Skin epidermis (tissue), 12 donors: ENCODE measurements around the gene BTBD2.

Experiments
- H3K27ac ChIP-seq, 21 experiments: fragments of 200-600 bp; sonication (generic) in 11 of 21; one replicate each; pipeline ENCODE4 v1.5.0; 2020; ENCODE audit warnings: mild to moderate bottlenecking in 3 of 21, inconsistent platforms in 2 of 21, moderate library complexity in 2 of 21
- H3K4me3 ChIP-seq, 7 experiments: fragments of 200-600 bp; sonication (generic) in 2 of 7; one replicate each; pipeline ENCODE4 v1.5.0; 2020; ENCODE audit warnings: inconsistent platforms in 2 of 7, mild to moderate bottlenecking in 2 of 7, moderate library complexity in 1 of 7

The BTBD2 gene

DNA sequence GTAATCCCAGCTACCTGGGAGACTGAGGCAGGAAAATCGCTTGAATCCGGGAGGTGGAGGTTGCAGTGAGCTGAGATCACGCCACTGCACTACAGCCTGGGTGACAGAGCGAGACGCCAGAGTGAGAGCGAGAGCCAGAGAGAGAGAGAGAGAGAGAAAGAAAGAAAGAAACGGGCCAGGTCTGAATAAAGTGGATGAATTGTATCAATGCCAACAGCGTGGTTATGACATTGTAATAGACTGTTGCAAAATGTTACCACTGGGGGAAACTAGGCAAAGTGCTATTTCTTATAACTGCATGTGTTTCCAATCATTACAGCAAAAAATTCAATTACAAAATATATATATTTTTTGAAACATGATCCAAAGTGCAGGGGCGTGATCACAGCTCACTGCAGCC lies 11.8 kb upstream of the BTBD2 start:
- Histone ChIP-seq H3K27ac (no peak overlapping the region), H3K4me3 (no peak overlapping the region)

DNA sequence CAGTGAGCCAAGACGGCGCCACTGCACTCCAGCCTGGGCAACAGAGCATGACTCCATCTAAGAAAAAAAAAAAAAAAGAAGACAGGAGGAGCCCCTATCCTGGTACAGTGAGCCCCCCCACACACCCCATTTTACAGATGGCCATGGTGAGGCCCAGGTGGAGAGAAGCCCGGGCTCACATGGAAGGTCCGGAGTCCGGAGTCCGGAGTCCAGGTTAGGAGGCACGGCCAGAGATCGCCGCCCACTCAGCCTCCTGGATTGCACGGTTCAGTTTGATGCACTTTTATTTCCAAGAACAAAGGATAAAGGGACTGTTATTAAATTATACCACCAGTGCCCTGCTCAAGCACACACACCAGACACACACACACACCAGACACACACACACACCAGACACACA lies 11.3 kb upstream of the BTBD2 start:
- Histone ChIP-seq H3K4me3 (no peak overlapping the region), H3K27ac (no peak overlapping the region)

DNA sequence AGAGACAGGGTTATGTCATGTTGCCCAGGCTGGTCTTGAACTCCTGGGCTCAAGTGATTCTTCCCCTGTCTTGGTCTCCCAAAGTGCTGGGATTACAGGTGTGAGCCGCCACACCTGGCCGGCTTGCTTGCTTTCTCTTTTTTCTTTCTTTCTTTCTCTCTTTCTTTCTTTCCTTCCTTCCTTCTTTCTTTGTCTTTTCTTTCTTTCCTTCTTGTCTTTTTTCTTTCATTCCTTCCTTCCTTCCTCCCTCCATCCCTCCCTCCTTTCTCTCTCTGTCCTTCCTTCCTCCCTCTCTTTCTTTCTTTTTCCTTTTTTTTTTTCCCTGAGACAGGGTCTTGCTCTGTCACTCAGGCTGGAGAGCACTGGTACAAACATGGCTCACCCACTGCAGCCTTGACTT lies 6.8 kb upstream of the BTBD2 start:
- H3K27ac ChIP-seq, result no peak overlapping the region
- no peak overlapping the region for H3K4me3 ChIP-seq

DNA sequence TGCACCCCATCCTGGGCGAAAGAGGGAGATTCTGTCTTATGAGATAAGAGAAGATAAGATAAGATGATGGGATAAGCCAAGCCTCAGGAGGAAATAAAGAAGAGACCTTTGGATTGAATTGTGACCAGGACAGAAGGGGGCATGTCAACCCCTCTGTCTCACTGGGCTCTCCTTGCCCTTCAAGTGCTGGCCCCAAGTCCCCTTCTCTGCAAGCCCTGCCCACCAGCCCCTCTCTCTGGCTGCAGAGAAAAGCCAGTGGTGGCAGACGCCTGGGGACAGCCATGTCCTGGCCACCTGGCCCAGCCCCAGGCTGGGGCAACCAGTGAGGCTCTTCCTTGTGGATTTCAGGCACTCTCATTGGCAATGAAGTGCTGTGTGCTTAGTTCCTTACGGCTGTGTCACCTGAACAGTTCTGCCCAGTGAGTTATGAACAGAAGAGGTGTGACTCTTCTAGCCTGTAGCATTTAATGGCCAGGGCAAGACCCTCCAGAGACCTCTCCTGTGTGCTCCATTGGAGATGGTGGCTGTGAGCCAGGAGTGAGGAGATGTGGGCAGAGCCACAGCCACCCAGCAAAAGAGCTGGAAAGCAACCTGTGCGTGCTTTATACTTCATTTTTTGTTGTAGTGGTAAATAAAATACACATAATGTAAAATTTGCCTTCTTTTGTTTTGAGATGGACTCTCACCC lies 6.1 kb upstream of the BTBD2 start:
- Histone ChIP-seq H3K4me3 (no peak overlapping the region), H3K27ac (no peak overlapping the region)

DNA sequence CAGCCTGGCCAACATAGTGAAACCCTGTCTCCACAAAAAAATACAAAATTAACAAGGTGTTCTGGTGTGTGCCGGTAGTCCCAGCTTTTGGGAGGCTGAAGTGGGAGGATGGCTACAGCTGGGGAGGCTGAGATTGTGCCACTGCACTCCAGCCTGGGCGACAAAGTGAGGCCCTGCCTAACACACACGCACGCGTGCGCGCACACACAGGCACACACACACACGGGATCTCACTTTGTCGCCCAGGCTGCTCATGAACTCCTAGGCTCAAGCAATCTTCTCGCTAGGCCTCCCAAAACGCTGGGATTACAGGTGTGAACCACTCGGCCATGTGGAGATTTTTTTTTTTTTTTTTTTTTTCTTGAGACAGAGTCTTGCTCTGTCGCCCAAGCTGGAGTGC lies 3.2 kb upstream of the BTBD2 start:
- H3K4me3 ChIP-seq, result no peak overlapping the region
- no peak overlapping the region for H3K27ac ChIP-seq

DNA sequence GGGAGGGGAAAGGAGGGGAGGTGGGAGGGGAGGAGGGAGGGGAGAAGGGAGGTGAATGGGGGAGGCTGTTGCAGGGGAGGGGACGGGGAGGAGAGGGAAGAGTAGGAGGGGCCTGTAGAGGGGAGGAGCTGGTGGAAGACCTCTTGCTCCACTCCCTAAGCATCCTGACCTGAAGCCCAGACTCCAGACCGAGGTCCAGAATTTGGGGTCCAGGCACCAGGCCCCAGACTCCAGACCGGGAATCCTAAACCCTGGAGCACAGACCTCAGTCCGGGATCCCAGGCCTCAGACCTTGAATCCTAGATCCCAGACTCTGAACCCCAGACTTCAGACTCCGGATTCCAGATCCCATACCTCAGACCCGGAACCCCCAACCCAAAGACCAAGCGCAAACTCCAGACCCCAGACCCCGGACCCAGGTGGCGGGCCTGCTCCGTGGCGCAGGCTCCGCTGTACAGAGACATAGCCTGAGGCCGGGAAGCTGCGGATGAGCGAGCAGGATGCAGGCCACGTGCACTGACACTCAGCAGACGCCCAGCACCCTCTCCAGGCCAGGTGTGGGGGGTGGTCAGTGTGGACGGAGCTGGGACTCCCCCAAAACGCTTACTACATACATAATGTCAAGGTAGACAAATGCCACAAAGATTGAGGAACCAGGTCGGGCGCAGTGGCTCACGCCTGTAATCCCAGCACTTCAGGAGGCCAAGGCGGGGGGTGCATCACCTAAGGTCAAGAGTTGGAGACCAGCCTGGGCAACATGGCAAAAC lies 710 bp upstream of the BTBD2 start:
- H3K4me3 ChIP-seq, result peak overlapping the region in 6 of 7 experiments; percentile 8 to 69 (median 14)
- peak overlapping the region in 12 of 21 experiments; percentile 1 to 69 (median 54) for H3K27ac ChIP-seq

DNA sequence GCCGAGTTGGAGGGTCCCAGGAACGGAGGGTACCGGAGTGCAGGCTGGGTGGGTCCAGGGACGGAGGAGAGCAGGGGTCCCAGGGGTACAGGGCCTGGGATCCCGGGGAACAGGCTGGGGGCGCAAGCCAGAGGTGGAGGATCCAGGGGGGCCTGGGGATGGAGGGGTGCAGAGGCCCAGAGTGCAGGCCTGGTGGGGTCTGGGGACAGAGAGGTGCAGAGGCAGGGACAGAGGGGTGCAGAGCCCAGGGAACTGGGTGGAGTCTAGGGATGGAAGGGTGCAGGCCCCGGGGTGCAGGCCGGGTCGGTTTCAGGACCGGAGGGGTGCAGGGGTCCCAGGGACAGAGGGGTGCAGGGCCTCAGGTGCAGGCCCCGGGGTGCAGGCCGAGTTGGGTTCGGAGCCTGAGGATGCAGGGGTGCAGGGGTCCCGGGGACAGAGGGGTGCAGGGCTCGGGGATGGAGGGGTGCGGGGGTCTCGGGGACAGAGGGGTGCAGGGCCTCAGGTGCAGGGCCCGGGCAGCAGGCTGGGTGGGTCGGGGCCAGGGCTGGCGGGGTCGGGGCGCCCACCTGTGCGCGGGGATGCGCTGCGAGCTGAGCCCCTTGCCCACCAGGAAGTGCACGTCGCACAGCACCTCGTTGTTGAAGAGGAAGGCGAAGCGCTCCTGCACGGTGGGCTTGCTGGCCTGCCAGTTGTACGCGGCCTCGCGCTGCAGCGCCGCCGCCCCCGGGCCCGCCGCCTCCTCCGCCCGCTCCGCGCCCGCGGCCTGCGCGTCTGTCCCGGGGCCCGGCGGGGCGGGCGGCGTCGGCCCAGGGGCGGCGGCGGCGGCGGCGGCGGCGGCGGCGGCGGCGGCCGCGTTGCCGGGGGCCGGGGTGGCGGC lies 545 bp downstream of the BTBD2 start:
- Histone ChIP-seq H3K27ac (peak overlapping the region in 20 of 21 experiments; percentile 29 to 89 (median 73)), H3K4me3 (peak overlapping the region; percentile 48 to 69 (median 56))

DNA sequence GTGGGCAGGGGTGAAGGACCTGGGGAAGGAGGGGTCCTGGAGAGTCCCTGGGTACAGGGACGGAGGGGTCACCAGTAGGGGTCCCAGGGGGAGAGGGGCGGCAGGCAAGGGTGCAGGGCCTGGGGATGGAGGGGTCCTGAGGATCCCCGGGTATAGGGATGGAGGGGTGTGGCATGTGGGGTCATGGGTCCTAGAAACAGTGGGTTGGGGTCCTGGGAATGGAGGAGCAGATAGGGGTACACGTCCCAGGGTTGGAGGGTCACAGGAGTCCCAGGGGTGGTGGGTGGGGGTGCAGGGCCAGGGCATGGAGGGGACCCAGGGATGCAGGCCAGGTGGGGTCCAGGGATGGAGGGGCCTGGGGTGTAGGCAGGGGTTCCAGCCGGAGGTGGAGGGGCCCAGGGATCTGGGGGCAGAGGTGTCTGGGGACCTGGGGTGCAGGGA lies 1.4 kb downstream of the BTBD2 start:
- H3K4me3 ChIP-seq, result peak overlapping the region in 4 of 7 experiments; percentile 48 to 69 (median 56)

DNA sequence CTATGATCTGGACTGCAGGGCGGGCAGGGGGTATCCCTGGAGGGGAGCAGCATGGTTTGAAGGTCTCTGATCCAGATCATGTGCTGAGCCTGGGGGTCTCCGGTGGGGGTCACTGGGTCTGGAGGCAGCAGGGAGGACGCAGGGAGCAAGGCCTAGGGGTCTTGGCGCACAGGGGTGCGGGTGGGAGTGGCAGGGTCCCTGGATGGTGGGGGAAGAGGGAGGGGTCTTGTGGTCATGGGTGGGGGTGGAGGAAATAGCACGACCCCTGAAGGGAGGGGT lies 1.9 kb downstream of the BTBD2 start:
- Histone ChIP-seq H3K27ac (peak overlapping the region in 2 of 21 experiments; percentile 1 to 14), H3K4me3 (no peak overlapping the region)

More for the DNA sequence above, 1.4 kb downstream of the BTBD2 start:
- H3K27ac ChIP-seq, result peak overlapping the region in 8 of 21 experiments; percentile 62 to 84 (median 71)

DNA sequence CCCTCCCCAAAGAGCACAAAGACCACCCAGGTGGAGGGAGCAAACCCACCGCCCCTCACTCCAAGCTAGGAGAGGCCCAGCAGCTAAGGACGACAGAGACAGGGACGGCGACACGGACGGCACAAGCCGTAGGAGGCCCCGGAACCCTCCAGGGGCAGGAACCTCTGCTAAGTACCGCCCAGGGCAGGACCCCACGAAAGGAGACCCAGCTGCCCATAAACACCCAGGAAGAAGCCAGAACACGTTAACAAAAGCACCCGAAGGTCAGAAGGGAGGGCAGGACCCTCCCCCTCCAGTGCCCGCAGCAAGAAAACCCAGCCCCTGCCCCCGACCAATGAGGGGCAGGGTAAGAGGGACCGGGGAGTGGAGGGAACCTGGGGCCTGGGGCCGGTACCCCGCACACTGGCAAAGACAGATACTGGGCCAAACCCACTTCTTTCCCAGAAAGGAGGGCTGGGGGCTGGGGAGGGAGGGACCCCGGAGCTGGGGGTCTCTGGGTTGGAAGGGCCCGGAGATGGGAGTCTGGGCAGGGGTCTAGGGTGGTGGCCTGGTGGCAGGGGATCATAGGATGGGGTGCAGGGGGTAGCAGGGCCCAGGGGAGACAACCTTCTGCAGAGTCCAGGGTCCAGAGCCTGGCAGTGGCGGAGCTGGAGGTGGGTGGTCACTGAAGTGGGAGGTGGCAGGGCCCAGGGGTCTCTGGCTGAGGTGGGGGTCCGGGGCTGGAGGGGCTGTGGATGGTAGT lies 2.4 kb downstream of the BTBD2 start:
- no peak overlapping the region for H3K4me3 ChIP-seq
- peak overlapping the region in 4 of 21 experiments; percentile 1 to 19 (median 12) for H3K27ac ChIP-seq

DNA sequence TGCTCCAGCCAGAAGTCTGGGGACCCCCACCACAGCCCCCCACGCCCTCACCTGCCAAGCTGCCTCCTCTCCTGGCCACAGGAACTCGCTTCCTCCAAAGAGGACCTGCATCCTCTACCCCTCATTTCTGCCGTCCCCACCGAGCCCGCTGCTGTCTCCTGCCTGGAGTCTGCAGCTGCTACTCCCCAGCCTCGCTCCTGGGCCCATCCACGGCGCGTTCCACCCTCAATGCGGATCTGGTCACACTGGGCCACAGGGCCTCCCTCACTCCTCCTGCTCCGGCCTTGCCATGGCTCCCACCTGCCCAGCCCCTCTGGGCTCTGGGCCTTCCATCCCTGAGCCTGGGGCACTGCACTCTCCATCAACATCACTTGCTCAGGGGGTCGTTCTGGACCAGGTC lies 4.3 kb downstream of the BTBD2 start:
- H3K4me3 ChIP-seq, result no peak overlapping the region
- H3K27ac ChIP-seq, result peak overlapping the region in 1 of 21 experiments; percentile 11

DNA sequence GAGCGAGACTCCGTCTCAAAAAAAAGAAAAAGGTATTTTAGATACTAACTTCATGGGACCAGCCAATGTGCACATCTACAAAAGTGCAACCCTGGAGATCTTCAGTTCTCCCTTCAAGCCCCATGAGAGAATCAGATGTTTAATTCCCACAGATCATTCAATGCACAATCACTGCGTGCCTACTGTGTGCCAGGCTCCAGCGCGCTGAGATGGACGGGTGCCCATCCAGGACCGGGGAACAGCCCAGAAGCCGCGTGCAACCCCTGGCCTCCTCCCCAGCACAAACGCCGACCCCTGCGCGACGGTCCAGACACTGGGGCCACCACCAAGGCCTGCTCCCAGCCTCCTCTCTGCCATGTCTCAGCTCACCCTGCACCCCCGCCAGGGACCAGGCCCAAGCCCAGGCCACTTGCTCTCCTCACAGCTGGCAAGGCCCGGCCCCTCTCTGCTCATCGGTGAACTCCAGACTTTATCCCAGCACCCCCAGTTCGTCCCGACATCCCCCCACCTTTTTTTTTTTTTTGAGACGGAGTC lies 5.3 kb downstream of the BTBD2 start:
- Histone ChIP-seq H3K27ac (no peak overlapping the region), H3K4me3 (no peak overlapping the region)

DNA sequence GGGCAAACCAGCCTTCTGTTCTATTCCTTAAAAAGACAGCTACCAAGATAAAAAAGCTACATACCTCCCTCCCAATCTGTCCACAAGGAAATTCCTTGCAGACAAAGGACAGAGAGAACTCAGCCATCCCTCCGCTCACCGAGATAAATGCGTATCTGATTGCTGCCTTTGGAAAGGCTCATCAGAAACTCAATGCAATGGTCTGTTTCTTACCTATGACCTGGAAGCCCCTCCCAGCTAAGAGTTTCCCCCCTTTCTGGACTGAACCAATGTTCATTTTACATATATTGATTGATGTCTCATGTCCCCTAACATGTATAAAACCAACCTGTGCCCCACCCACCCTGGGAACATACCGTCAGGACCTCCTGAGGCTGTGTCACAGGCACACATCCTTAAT lies 11.6 kb downstream of the BTBD2 start:
- Histone ChIP-seq H3K27ac (no peak overlapping the region), H3K4me3 (no peak overlapping the region)

DNA sequence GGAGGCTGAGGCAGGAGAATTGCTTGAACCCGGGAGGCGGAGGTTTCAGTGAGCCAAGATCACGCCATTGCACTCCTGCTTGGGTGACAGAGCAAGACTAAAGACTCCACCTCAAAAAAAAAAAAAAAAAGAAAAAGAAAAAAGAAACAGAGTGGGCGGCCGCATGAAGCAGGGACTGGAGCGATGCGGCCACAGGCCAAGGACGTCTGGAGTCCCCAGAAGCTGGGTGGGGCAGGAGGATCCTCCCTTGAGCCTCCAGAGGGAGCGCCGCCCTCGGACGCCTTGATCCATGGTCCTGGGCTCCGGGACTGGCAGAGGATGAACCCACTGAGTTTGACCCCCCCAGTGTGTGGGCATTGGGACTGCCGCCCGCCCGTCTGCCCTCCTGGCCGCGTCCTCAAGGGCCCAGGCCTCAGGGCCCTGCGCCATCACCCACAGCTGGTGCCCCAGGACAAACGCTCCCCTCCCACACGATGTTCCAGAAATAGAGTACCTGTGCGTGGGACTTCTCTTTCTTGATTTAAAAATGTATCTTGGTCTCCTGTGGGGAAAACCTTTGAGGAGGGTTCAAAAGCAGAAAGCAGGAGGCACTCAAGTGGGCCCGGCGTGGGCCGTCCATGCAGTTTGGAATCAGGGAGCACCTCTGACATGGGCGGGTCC lies 15.5 kb downstream of the BTBD2 start:
- no peak overlapping the region for H3K27ac ChIP-seq
- no peak overlapping the region for H3K4me3 ChIP-seq

DNA sequence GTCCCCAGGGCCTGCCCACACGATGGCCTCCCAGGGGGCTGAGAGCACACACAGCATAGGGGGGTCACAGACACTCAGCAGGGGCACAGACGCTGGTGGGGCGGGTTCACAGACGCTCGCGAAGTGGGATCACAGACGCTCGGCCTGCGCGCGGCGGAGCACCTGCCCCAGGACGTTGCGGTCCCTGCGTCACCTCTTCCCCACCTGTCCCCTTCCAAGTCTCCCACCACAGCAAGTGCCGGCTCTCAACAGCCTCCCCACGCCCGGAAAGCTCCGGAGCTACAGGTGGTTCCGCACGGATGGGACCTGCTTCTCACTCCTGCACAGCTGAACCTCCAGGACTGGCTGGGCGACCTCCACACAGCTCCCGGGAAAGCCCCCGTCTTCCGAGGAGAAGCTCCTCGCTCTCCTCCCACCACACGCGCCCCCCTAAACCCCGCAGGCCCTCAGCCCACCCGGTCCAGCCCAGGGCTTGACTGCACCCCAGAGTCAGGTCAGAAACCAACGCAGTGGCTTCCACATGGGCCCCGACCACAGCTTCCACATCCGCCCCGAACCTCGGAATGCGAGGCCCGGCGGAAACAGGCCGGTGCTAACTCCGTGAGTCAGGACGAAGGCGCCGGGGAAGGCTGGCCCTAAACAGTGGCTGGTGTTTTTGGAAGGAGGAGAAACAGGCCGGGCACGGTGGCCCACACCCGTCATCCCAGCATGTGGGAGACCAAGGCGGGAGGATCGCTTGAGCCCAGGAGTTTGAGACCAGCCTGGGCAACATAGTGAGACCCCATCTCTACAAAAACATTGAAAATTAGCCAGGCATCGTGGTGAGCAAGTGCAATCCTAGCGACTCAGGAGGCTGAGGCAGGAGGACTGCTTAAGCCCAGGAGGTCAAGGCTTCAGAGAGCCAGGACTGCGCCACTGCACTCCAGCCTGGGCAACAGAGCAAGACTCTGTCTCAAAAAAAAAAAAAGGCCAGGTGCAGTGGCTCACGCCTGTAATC lies 16.5 kb downstream of the BTBD2 start:
- Histone ChIP-seq H3K4me3 (no peak overlapping the region), H3K27ac (no peak overlapping the region)

DNA sequence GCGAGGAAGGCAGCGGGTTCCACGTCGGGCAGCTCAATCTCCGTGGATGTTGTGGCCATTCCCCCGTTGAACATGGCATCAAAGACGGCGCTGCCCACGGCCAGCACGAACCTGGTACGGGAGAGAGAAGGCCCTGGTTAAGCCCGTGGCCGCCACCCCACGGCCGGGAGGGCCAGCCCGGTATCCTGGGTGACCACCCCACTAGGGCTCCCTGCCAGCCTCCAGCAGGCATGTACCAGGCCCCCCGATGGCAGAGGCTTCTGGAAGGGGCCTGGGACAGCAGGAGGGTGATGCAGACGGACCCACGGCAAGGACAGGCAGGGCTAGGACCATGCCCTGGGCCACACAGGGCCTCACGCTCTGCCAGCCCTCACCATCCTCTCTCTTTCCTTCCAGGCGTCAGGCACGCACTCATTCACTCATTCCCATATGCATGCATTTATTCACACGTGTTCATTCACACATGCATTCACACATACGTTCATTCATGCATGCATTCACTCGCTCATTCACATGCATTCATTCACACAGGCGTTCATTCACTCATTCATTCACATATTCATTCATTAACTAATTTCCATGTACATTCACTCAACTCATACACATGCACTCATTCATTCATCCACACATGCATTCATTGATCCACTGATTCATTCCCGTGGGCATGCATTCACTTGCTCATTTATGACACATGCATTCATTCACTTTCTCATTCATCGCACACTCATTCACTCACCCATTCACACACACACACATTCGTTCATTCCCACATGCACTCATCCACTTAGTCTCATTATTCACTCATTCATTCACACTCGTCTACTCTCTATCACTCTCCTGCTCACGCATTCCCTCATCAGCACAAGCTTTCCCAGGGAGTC lies 17.9 kb downstream of the BTBD2 start:
- H3K4me3 ChIP-seq, result no peak overlapping the region
- no peak overlapping the region for H3K27ac ChIP-seq

DNA sequence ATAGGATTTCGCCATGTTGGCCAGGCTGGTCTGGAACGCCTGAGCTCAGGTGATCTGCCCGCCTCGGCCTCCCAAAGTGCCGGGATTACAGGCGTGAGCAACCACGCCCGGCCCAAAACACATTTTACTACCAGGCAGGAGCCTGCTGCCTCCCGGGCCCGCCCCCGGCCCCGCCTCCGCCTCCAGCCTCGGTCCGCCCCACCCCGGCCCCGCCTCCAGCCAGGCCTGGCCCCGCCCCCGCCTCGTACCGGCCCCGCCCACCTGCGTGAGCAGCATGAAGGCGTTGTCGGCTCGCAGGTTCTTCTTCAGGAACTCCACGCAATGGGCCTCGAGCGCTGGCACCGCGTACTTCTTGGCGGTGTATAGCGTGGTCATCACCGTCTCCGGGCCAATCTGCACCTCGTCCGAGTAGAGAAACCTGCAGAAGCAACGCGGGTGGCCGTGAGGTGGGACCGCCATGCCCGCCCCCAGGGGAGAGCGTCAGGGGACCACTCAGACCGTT lies 22.7 kb downstream of the BTBD2 start:
- Histone ChIP-seq H3K27ac (no peak overlapping the region), H3K4me3 (no peak overlapping the region)
